CD1c-positive myeloid dendritic cell (primary cell): ENCODE data around the gene ALB.
A peak's percentile ranks its signal among the peaks of the same experiment; 100 is the strongest.

Experiments used
- DNase-seq: peaks from one replicate; pipeline ENCODE4 v3.0.0-alpha.2; 2016; ENCODE audit errors: extremely low spot score

The ALB gene

DNA sequence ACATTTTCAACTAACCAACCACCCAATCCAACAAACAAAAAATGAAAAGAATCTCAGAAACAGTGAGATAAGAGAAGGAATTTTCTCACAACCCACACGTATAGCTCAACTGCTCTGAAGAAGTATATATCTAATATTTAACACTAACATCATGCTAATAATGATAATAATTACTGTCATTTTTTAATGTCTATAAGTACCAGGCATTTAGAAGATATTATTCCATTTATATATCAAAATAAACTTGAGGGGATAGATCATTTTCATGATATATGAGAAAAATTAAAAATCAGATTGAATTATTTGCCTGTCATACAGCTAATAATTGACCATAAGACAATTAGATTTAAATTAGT is 27.7 kb downstream of the ALB start:
- DNase-seq = no peak

DNA sequence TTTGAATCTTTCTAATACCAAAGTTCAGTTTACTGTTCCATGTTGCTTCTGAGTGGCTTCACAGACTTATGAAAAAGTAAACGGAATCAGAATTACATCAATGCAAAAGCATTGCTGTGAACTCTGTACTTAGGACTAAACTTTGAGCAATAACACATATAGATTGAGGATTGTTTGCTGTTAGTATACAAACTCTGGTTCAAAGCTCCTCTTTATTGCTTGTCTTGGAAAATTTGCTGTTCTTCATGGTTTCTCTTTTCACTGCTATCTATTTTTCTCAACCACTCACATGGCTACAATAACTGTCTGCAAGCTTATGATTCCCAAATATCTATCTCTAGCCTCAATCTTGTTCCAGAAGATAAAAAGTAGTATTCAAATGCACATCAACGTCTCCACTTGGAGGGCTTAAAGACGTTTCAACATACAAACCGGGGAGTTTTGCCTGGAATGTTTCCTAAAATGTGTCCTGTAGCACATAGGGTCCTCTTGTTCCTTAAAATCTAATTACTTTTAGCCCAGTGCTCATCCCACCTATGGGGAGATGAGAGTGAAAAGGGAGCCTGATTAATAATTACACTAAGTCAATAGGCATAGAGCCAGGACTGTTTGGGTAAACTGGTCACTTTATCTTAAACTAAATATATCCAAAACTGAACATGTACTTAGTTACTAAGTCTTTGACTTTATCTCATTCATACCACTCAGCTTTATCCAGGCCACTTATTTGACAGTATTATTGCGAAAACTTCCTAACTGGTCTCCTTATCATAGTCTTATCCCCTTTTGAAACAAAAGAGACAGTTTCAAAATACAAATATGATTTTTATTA is 28.3 kb downstream of the ALB start:
- no peak for DNase-seq

DNA sequence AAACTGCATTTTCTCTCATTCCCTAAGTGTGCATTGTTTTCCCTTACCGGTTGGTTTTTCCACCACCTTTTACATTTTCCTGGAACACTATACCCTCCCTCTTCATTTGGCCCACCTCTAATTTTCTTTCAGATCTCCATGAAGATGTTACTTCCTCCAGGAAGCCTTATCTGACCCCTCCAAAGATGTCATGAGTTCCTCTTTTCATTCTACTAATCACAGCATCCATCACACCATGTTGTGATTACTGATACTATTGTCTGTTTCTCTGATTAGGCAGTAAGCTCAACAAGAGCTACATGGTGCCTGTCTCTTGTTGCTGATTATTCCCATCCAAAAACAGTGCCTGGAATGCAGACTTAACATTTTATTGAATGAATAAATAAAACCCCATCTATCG is 29.1 kb downstream of the ALB start:
- DNase-seq = no peak

DNA sequence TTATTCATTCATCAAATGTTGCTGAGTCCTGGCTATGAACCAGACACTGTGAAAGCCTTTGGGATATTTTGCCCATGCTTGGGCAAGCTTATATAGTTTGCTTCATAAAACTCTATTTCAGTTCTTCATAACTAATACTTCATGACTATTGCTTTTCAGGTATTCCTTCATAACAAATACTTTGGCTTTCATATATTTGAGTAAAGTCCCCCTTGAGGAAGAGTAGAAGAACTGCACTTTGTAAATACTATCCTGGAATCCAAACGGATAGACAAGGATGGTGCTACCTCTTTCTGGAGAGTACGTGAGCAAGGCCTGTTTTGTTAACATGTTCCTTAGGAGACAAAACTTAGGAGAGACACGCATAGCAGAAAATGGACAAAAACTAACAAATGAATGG is 30.2 kb downstream of the ALB start:
- peak; percentile 4 for DNase-seq

DNA sequence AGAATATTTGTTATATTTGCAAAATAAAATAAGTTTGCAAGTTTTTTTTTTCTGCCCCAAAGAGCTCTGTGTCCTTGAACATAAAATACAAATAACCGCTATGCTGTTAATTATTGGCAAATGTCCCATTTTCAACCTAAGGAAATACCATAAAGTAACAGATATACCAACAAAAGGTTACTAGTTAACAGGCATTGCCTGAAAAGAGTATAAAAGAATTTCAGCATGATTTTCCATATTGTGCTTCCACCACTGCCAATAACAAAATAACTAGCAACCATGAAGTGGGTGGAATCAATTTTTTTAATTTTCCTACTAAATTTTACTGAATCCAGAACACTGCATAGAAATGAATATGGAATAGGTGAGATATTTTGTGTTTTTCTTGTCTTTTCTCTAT is 31.9 kb downstream of the ALB start, which contains the start of gene AFP:
TSS of gene AFP (plus strand) at position 238 of the 400 bp plus-strand sequence. CDS start at position 280, 42 bp downstream.
- DNase-seq = no peak

DNA sequence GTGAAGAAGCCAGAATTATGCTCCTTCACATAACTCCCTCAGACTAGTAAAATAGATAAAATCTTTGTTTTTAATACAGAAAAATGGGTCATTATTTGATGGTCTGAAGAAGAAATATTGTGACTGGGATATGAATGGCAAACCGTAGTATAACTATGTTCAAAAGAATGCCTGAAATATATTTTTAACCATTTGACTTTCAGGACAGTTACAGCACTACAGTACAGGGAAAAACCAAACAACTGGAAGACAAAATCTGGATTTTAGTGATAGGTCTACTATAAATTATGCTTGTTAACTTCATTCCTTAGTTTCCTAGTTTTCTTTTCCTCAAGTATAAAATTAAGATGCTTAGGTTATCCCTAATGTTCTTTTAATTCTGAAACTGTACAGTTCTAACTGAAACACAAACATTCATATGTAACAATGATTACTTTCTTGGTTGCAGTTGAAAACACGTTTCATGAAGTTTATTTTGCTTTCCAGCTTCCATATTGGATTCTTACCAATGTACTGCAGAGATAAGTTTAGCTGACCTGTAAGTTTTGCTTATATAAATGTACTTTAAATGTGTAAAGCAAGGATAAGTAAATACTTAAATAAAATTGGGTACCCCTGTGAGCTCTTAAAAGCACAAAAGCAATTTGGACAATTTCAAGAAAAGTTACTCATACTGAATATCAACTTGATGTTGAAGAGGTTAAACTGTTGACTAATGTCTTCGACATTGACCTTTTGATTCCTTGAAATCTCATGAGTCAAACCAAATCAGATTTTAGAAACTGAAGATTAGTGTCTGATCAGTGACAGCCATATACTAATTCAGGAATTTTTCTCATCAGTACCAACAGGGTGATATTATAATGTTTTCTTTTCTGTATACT is 32.8 kb downstream of the ALB start:
- DNase-seq = no peak

DNA sequence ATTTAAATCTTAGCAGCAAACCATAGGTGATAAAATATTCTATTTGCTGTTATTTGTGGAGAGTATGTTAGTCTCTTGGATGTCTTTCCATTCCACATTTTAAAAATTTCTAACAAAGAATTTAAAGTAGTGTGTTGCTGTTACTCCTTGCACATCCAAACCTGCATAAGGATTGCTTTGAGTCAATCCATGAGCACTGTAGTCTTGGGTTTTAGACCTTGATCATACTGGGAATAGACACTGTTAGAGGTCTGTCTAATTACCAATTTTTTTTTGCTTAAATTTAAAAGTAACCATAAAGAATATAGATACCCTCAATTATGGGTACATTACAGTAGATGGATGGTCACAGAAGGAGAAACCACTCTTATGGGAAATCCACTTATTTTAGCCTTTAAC is 33.5 kb downstream of the ALB start:
- no peak for DNase-seq

DNA sequence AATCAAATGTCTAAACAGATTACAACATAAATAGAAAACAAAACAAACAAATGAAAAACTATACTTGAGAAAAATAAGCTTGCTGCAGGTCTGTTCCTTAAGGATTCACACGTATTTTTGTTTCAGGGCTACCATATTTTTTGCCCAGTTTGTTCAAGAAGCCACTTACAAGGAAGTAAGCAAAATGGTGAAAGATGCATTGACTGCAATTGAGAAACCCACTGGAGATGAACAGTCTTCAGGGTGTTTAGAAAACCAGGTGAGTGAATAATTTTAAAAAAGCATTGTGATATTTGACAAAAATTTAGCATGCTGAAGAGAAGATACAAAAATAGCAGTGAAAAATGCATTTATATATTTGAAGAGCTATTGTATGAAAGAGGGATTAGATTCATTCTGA is 34.0 kb downstream of the ALB start:
- DNase-seq = no peak

DNA sequence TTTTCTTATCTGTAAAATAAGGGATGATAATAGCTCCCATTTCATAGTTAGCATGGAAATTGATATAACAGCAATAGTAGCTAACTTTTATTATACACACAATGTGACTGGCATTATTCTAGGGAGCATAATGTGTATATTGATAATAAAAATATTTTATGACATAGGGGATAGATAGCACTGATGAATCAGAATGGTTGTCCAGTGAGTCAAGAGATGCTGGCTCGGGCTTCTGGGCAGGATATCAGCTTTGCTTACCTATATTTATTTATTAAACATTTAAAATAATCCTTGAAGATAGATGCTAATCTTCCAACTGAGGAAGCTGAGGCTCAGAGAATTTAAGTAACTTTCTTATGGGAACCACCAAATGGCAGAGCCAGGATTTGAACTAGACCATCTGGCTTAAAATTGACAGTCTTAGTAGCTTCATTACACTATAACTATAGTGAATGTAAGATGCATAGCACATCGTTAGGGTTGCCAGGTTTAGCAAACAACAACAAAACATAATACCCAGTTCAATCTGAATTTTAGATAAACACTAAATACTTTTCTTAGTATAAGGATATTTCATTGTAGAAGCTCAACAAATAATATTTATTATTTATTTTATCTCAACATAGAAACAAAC is 34.6 kb downstream of the ALB start:
- no peak for DNase-seq

DNA sequence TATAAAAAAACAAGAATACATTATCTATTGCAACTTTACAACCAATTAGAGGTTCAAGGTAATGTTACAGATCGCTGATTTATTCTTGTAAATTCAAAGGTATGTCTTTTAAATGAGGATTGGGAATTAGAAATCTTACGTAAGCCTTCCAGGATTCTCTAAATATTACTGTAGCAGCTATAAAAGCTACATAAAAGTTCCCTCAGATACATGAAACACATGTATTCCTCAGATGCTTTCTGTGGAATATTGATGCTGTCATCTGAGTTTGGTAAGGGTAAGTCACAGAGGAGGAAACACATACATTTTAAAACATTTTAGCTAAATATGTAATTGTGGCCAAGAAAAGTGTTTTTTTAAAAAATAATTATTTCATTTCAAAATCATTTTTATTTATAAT is 35.4 kb downstream of the ALB start:
- DNase-seq = no peak

DNA sequence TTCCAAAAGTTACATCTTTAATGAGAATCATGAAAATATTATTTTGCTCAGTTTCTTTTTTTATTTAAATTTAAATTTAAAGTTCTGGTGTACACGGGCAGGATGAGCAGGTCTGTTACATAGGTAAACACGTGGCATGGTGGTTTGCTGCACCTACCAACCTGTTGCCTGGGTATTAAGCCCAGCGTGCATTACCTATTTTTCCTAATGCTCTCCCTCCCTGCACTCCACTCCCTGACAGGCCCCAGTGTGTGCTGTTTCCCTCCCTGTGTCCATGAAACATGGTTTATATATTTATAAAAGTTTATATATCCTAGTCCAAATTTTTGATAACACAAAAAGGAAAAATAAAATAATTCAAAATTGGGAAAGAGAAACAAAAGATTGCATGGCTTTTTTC is 35.9 kb downstream of the ALB start:
- no peak for DNase-seq

DNA sequence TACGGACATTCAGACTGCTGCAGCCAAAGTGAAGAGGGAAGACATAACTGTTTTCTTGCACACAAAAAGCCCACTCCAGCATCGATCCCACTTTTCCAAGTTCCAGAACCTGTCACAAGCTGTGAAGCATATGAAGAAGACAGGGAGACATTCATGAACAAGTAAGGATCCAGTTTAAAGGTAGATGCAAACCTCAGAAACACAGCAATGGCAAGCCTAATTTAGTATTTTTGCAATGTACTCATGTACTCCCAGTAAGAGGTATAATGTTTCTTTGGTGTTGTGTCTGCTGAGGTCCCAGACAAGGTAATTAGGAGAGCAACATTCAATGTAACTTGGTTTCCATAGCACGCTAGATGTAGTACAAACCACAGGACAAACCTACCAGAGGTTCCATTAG is 36.6 kb downstream of the ALB start:
- no peak for DNase-seq

DNA sequence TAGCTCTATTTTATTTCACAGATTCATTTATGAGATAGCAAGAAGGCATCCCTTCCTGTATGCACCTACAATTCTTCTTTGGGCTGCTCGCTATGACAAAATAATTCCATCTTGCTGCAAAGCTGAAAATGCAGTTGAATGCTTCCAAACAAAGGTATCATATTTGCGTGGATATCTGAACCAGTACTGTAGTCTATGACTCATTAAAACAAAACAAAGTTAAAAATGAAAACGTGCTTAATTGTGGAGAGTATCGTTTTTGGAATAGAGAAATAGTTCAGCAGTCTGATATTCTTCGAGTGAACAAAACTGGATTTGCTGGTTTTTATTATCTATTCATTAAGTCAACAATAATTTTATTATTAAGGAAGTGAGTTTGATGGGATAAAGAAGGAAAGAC is 38.2 kb downstream of the ALB start:
- no peak for DNase-seq

DNA sequence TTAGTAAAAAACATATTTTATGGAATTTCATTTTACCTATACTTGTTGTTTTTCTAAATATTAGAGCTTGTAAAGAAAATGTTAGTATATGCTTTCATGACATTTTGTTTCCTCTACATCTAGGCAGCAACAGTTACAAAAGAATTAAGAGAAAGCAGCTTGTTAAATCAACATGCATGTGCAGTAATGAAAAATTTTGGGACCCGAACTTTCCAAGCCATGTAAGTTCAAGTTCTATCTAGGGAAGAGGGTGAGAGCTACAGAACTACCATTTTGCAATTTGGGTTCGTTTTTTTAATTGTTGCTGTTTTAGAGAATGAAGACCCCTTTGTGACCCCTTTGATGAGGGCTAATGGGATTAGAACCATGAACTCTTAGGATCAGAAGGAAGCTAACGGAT is 39.1 kb downstream of the ALB start:
- DNase-seq = no peak

DNA sequence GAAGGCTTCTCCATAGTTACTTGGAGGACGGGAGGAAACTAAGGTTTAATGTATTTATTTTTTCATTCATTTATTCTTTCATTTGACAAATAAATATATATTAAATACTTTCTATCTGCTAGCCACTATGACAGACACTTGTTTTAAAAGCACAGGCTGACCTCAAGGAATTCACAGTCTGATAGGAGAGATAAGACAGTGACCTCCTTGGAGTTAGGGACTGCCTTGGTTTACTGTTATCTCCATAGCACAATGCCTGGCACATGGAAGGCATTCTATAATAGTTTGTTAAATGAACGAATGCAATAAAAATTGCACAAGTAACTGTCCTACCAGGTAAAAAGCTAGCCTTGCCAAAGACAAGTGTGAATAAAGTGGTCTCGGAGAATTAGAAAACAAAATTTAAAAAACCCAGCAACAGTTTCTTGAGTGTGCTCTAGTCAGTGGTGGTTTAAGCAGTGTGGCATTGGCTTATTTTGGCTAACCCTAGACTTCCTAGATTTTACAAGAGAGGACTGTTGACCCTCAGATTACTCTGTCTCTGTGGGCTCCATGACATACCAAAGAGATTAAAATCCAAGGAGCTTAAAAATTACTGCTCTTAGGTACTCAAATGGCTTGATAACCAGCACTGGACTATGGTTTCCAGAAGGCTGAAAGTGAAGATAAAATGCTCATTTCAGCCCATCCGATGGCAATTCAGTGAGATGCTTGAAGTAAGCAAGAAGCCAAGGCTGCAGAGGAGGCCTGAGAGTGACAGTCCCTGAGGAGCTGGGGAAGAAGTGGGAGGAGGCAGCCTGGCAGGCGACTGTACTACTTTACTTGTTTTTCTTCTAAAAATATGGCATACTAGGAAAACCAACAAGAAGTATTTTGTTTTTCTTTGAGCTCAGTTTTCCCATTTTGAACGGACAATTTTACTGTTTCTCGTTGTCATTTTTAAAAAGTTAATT is 41.6 kb downstream of the ALB start:
- DNase-seq = no peak

DNA sequence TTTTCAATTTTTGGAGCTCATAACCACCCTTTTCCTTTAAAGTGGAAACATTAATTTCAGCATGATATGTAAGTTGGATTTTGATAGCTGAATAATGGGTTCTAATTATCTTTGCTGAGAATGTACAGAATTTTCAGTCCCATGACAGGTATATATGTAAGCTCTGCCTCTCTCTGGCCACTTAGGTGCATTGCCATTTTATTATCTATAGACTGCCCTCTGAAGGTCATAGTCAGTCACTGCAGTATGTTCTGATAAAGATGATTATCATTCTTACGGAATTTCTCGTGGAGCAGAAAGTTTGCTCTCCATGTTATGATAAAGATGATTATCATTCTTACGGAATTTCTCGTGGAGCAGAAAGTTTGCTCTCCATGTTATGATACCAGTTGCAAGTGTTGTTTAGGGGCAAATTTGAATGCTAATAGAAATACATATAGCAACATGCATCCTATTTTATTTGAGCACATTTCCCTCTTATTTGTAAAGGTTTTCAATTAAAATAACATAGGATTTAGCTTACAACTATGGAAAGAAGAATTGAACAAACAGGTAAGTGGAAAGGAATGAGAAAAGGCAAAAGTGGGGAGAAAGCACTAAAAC is 42.4 kb downstream of the ALB start:
- DNase-seq = peak; percentile 62

DNA sequence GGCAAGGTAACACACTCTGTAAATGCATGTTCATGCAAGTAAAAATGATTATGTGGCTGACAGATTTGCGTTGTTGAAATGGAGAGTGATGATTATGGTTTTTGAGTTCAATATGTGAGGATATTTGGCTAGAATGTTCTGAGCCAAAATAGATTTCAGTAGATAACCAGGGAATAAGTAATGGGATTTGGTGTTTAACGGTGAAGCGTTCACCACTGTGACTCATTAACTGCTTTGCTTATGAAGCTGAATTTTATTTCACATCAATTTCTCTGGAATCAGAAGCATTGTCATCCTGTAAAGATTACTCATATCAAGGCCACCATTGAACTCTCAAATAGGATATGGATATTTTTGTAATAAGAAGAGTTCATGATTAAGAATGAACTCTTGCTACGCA is 43.6 kb downstream of the ALB start:
- no peak for DNase-seq

DNA sequence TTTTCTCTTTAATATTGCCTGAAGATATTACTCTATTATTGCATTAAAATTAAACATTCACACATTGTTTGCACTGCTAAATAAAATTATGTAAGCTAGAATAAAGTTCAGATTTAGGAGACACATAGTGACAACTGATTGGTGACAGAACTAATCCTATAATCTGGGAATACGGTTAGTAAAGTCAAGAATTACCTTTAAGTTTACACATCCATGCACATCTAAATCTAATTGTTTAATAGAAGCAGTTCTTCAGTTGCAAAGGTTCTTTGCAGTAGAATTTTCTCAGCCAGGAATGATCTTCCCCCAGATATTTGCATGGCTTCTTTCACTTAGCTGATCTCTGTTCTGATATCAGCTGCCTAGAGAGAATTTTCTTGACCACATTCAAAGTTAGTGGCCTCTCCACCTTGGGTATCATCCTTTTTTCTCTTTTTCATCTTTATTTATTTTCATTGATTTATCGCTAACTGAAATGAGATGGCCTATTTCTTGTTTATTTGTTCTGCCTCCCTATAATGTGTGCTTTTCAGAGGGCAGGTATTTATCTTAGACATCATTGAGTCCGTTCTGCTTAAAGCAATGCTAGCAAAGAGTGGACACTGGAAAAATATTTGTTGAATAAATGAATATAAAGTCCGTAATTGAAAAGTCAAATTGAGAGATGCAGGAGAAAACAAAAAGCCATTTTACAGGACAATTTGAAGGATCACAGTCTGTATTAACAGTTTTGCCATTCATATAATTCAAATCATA is 44.5 kb downstream of the ALB start:
- DNase-seq = no peak

DNA sequence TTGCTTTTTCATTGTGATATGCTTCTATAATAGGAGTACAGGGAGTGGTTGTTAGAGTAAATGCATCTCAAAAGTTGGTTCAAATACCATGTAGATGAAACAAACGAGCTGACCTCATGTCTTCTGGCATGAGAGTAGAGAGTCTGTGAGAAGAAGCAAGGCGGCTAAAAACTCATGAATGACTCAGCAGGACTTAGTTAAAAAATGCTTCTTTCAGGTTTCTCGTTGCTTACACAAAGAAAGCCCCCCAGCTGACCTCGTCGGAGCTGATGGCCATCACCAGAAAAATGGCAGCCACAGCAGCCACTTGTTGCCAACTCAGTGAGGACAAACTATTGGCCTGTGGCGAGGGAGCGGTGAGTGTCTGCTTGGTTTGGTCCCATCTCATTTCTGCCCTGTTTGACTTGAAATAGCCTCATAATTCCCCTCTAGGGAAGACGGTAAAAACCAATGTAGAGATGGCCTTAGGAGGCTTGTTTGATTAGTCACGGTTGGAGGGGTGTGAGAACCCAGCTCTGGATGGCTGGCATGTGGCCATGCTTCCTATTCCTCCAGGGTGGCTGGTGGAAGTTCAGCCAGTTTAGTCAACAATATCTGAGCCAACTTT is 46.4 kb downstream of the ALB start:
- DNase-seq = no peak

DNA sequence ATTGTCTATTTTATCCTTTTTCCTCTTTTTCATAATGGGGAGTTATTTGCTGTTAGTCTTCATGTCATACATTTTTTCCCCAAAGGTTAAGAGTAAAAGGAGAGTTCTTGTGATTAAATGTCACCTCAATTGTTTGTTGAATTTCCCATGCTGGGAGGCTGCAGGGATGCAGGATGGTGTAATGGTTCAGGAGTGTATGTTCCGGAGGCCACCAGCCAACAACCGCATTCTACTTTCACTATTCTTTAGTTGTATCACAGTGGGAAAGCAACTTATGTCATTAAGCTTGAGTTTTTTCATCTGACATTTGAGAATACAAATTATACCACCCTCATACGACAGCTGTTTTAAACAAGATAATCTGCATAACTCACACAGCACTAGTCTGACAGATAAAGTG is 47.3 kb downstream of the ALB start:
- DNase-seq = no peak
